ENCODE results near the gene LHFPL5. TPM values are rescaled to one million over a fixed set of nuclear protein-coding genes. Genes with fewer than 3 reads are reported as not detected.

Gene LHFPL5
- not detected for total RNA-seq

GRCh38 chr6:35804996-35805736, at the start of gene LHFPL5:
TSS of gene LHFPL5 (plus strand) at chr6:35805352. CDS start at chr6:35805671, 319 bp downstream.
- TF ChIP-seq, protein P1, sequence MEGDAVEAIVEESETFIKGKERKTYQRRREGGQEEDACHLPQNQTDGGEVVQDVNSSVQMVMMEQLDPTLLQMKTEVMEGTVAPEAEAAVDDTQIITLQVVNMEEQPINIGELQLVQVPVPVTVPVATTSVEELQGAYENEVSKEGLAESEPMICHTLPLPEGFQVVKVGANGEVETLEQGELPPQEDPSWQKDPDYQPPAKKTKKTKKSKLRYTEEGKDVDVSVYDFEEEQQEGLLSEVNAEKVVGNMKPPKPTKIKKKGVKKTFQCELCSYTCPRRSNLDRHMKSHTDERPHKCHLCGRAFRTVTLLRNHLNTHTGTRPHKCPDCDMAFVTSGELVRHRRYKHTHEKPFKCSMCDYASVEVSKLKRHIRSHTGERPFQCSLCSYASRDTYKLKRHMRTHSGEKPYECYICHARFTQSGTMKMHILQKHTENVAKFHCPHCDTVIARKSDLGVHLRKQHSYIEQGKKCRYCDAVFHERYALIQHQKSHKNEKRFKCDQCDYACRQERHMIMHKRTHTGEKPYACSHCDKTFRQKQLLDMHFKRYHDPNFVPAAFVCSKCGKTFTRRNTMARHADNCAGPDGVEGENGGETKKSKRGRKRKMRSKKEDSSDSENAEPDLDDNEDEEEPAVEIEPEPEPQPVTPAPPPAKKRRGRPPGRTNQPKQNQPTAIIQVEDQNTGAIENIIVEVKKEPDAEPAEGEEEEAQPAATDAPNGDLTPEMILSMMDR (IDR thresholded peaks at IDR 0.05): no peak
- DNase-seq (ENCODE audit: low spot score) (no peak), ATAC-seq (ENCODE audit: low FRiP score) (peak; percentile 82)

GRCh38 chr6:35757456-35758123, 47.6 kb upstream of the LHFPL5 start:
- TF ChIP-seq, protein P1 (IDR thresholded peaks at IDR 0.05): no peak
- DNase-seq (ENCODE audit: low spot score) (no peak), ATAC-seq (ENCODE audit: low FRiP score) (no peak)

- ATAC-seq (ENCODE audit: low FRiP score) (no peak), DNase-seq (ENCODE audit: low spot score) (no peak)
- TF ChIP-seq, protein P1 (IDR thresholded peaks at IDR 0.05): no peak
Measured at GRCh38 chr6:35759426-35759825, 45.7 kb upstream of the LHFPL5 start.

GRCh38 chr6:35765739-35766138, 39.4 kb upstream of the LHFPL5 start:
- DNase-seq (ENCODE audit: low spot score) (no peak), ATAC-seq (ENCODE audit: low FRiP score) (no peak)
- TF ChIP-seq, protein P1 (IDR thresholded peaks at IDR 0.05): no peak

DNA sequence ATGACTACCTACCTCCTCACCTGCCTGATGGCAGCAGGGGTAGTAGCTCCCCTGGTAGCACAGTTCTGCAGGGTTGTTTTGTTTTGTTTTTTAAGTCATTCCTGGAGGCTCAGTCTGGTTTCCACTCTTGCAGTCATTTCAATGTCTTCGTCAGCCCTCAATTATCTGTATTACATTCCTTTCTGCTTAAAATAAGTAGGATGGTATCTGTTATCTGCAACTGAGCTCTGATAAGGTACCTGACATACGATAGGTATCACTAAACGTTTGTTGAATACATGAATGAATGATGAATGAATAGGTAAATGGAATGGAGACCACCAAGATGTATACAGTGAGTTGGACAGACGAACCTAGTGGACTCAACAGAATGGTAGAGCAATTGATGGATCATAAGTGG, 35.9 kb upstream of the LHFPL5 start:
- no peak for ATAC-seq (ENCODE audit: low FRiP score)
- DNase-seq (ENCODE audit: low spot score): no peak
- TF ChIP-seq, protein P1 (IDR thresholded peaks at IDR 0.05): no peak

DNA sequence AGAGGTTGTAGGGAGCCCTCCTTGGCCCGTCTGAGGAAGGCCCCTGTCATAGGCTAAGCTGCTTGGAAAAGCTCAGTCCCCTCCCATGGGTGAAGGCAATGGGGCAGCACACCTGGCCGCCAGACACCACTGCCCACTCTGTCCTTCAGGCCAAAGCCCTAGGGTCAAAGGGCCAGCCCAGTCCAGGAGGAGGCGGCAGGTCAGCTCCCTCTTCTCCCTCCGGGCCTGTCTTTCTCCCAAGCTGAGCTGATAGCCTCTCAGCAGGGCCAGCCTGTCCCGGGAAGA, 33.9 kb upstream of the LHFPL5 start:
- DNase-seq (ENCODE audit: low spot score): no peak
- no peak for ATAC-seq (ENCODE audit: low FRiP score)
- TF ChIP-seq, protein P1 (IDR thresholded peaks at IDR 0.05): no peak

Data from omental fat pad (tissue), 4 donors.